Stomach (tissue), 9 donors: Measurements from ENCODE around the gene RSPO1. TPM values are rescaled to one million over a fixed set of nuclear protein-coding genes. Genes with fewer than 3 reads are reported as not detected.

Source experiments
- DNase-seq, 2 donors: peaks; one replicate each; pipeline versions ENCODE4 v3.0.0 to v3.0.0-alpha.2; 2013 to 2019
- H3K27ac ChIP-seq, 5 donors: fragments of 200-600 bp in 4 of 5; sonication (generic) in 4 of 5; one replicate each; pipeline ENCODE4 v1.5.1; 2013 to 2019; ENCODE audit warnings: mild to moderate bottlenecking in 1 of 5, moderate library complexity in 1 of 5
- H3K27me3 ChIP-seq, 3 donors: fragments of 200-600 bp; sonication (generic); one replicate each; pipeline ENCODE4 v1.5.1; 2017 to 2019; ENCODE audit warnings: mixed run types in 1 of 3
- H3K36me3 ChIP-seq, 4 donors: fragments of 200-600 bp; sonication (generic); 1 replicate in 3 of 4; 2 replicates in 1 of 4; pipeline ENCODE4 v1.5.1; 2016 to 2019
- H3K4me1 ChIP-seq, 4 donors: fragments of 200-600 bp; sonication (generic); one replicate each; pipeline ENCODE4 v1.5.1; 2016 to 2019
- H3K4me3 ChIP-seq, 4 donors: fragments of 200-600 bp; sonication (generic) in 3 of 4; one replicate each; pipeline ENCODE4 v1.5.1; 2016 to 2019; ENCODE audit warnings: mild to moderate bottlenecking in 1 of 4
- H3K9me3 ChIP-seq, 4 donors: fragments of 200-600 bp; sonication (generic); one replicate each; pipeline ENCODE4 v1.5.1; 2016 to 2019
- EP300 ChIP-seq: sonication (generic); formaldehyde crosslinking; IDR thresholded peaks from one replicate; pipeline ENCODE4 v1.6.1; 2017; ENCODE audit warnings: antibody characterized with exemption
- POLR2A ChIP-seq, 4 donors: fragments of 450-650 bp; IDR thresholded peaks; one replicate each; pipeline ENCODE4 v1.6.1; 2016; ENCODE audit warnings: antibody characterized with exemption in 4 of 4, control low read depth in 2 of 4, mild to moderate bottlenecking in 1 of 4, moderate library complexity in 1 of 4
- POLR2AphosphoS5 ChIP-seq, 3 donors: sonication (generic); formaldehyde crosslinking; IDR thresholded peaks; one replicate each; pipeline ENCODE4 v1.6.1; 2016; ENCODE audit warnings: antibody characterized with exemption in 3 of 3
- WGBS, 5 donors: extraction: QIAGEN DNeasy Blood & Tissue Kit in 3 of 5; methylation state at CpG; one replicate each; pipeline versions ENCODE4 v1.1.5 to v1.1.7; 2013 to 2018; 5-methylcytosine and 5-hydroxymethylcytosine counted together
- intact Hi-C: fragments of 100-400 bp; cut with DNase I; formaldehyde crosslinking; loops from one replicate; pipeline ENCODE4 v1.15.1; 2023; ENCODE audit warnings: low total_unique reads
- polyA plus RNA-seq, 3 donors: library from polyadenylated mRNA; stranded (reverse); fragments of 200-250 nt; gene quantifications; one replicate each; pipeline ENCODE4 v1.2.3, GENCODE V29; 2013
- total RNA-seq, 5 donors: library from RNA; depleted of rRNA; stranded (reverse); fragments of >200 nt; gene quantifications; one replicate each; pipeline versions ENCODE4 v1.1.0 to v1.2.3, GENCODE V29; 2014 to 2016
- TF ChIP-seq, protein P1 (sequence below), 7 experiments: fragments of 450-650 bp in 4 of 7; fragments of 200-600 bp in 3 of 7; sonication (generic) in 3 of 7; IDR thresholded peaks; one replicate each; pipeline ENCODE4 v1.5.1; 2016 to 2019; ENCODE audit warnings: antibody characterized with exemption in 7 of 7, control low read depth in 2 of 7, mild to moderate bottlenecking in 1 of 7
- donor health status: healthy with polysubstance abuse.
- donor health status: Bipolar disorder and iron deficiency.
- donor health status: healthy.

Gene RSPO1
- total and polyA plus RNA-seq, 8 donors = 0.50 to 5.8 (median 1.4) TPM

DNA sequence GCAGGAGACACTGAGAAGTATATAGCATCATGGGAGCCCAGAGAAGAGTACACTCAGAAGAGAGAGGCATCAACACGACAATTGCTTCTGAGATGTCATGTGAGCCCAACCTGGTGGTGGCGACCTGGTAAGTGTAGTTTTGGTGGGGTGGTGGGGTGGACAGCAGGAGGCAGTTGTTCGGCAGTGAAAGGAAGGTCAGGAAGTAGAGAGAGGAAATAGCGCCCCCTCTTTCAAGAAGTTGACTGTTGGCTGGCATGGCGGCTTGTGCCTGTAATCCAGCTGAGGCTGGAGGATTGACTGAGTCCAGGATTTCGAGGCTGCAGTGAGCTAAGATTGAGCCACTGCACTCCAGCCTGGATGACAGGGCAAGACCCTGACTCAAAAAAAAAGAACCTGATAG lies 12.6 kb downstream of the RSPO1 start:
- no peak overlapping the region for H3K4me3 ChIP-seq
- TF ChIP-seq POLR2A (IDR thresholded peaks at IDR 0.05) (no peak), EP300 (no peak), POLR2AphosphoS5 (IDR thresholded peaks at IDR 0.05) (no peak)
- TF ChIP-seq, protein P1, sequence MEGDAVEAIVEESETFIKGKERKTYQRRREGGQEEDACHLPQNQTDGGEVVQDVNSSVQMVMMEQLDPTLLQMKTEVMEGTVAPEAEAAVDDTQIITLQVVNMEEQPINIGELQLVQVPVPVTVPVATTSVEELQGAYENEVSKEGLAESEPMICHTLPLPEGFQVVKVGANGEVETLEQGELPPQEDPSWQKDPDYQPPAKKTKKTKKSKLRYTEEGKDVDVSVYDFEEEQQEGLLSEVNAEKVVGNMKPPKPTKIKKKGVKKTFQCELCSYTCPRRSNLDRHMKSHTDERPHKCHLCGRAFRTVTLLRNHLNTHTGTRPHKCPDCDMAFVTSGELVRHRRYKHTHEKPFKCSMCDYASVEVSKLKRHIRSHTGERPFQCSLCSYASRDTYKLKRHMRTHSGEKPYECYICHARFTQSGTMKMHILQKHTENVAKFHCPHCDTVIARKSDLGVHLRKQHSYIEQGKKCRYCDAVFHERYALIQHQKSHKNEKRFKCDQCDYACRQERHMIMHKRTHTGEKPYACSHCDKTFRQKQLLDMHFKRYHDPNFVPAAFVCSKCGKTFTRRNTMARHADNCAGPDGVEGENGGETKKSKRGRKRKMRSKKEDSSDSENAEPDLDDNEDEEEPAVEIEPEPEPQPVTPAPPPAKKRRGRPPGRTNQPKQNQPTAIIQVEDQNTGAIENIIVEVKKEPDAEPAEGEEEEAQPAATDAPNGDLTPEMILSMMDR (IDR thresholded peaks at IDR 0.05) = no peak
- no peaks in the 10 kb centered on the region for H3K4me1 ChIP-seq
- 44 to 49% (median 47%) methylated on average over 6 of the region's 6 CpGs for WGBS, 5 donors
- intact Hi-C loops = no loop called here
- DNase-seq = no peak
- H3K27ac ChIP-seq = no peak overlapping the region
- H3K9me3 ChIP-seq = no peaks in the 10 kb centered on the region
- H3K27me3 ChIP-seq = peaks cover 0 to 95% (median 22%) of the 10 kb centered on the region in 3 donors
- no peaks in the 10 kb centered on the region for H3K36me3 ChIP-seq

DNA sequence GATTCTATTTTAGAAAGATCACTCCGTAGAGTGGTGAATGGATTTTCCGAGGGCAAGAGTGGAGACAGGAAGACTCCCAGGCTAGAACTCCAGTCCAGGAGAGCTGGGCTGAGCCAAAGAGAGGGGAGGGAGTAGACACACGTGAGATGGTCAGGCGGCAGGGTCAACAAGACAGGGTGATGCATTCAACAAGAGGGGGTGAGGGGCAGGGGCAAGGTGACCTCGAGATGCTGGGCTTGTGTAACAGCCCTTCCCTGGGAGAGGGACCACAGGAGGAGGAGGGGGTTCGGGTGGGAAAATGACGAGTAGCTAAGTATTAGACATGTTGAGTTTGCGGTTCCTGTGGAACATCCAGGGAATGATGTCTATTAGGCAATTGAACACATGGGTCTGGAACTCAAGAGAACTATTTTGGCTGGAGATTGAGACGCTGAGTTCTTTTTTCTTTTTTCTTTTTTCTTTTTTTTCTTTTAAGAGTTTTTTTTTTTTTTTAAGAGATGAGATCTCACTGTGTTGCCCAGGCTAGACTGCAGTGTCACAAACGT lies 13.3 kb downstream of the RSPO1 start:
- WGBS, 5 donors = 54 to 66% (median 60%) methylated on average over 10 of the region's 10 CpGs
- no peaks in the 10 kb centered on the region for H3K4me1 ChIP-seq
- H3K27me3 ChIP-seq = peaks cover 0 to 95% (median 17%) of the 10 kb centered on the region in 3 donors
- no peak overlapping the region for H3K27ac ChIP-seq
- no peaks in the 10 kb centered on the region for H3K36me3 ChIP-seq
- no peak for DNase-seq
- no peaks in the 10 kb centered on the region for H3K9me3 ChIP-seq
- intact Hi-C loops = no loop called here
- H3K4me3 ChIP-seq = no peak overlapping the region
- TF ChIP-seq POLR2A (IDR thresholded peaks at IDR 0.05) (no peak), EP300 (no peak)

DNA sequence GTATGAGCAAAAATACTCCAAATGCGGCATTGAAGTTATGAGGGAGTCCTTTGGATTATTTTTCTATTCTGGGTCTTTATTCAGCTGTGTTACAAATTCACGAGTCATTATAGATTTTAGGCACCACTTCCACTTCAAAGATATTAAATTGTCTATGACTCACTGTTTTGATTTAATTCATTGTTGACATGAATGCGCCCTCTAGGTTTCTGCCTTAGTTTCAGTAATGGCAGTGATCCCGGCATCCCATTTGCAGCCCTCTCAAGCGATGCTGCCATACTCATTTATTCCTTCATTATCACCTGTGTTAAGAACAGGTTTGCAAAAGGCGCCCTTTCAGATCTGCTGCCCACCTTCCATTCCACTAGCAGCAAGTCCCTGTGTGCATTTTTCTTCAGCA lies 14.0 kb downstream of the RSPO1 start:
- peaks cover 0 to 95% (median 14%) of the 10 kb centered on the region in 3 donors for H3K27me3 ChIP-seq
- WGBS, 5 donors = 71 to 82% (median 79%) methylated on average over 6 of the region's 6 CpGs
- no peaks in the 10 kb centered on the region for H3K9me3 ChIP-seq
- no peaks in the 10 kb centered on the region for H3K4me1 ChIP-seq
- no peak for DNase-seq
- no peak overlapping the region for H3K27ac ChIP-seq
- no peaks in the 10 kb centered on the region for H3K36me3 ChIP-seq
- TF ChIP-seq EP300 (no peak), POLR2A (IDR thresholded peaks at IDR 0.05) (no peak), POLR2AphosphoS5 (IDR thresholded peaks at IDR 0.05) (no peak)
- TF ChIP-seq, protein P1 (IDR thresholded peaks at IDR 0.05) = no peak
- intact Hi-C loops = no loop called here
- no peak overlapping the region for H3K4me3 ChIP-seq

DNA sequence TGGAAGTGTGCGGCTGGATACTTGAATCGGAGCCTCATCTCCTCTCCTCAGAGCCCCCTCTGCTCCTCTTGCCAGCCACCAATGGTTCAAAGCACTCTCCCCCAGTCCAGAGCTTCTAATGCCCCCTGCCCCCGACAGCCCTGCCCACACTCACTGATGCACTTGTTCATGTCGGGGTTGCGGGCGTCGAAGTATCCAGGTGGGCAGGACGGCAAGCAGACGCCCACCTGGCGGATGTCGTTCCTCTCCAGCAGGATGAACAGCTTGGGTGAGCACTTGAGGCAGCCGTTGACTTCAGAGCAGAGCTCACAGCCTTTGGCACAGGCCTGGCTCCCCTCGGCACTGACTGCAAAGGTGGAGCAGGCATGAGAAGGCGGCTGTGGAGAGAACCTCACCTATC lies 18.4 kb downstream of the RSPO1 start:
- Histone ChIP-seq H3K4me1 (no peaks in the 10 kb centered on the region), H3K27me3 (peaks cover 0 to 91% (median 11%) of the 10 kb centered on the region in 3 donors), H3K27ac (no peak overlapping the region), H3K4me3 (no peak overlapping the region), H3K36me3 (peaks cover 0 to 4% (median 0%) of the 10 kb centered on the region in 4 donors), H3K9me3 (no peaks in the 10 kb centered on the region)
- no peak for DNase-seq
- TF ChIP-seq POLR2AphosphoS5 (IDR thresholded peaks at IDR 0.05) (no peak), POLR2A (IDR thresholded peaks at IDR 0.05) (no peak), EP300 (no peak)
- TF ChIP-seq, protein P1 (IDR thresholded peaks at IDR 0.05) = no peak
- WGBS, 5 donors = 75 to 90% (median 80%) methylated on average over 9 to 14 of the region's 14 CpGs
- intact Hi-C loops = no loop called here

DNA sequence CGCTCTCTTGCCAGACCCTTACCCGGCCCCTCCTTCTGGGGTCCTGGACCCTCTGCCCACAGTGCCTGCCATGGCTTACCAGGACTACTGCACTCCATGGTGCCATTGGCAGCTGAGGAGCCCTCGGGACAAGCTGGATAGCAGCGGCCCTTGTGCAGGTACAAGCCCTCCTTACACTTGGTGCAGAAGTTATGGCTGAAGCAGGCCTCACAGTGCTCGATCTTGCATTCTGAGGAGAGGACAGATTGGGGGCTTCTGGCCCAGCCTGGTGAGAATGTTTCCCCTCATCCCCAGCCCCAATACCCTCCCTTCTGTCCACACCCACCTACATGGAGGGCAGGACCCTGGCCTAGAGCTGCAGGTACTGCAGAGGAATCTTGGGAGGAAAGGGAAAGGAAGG lies 20.6 kb downstream of the RSPO1 start:
- no peak overlapping the region for H3K27ac ChIP-seq
- intact Hi-C loops = no loop called here
- peaks cover 0 to 4% (median 0%) of the 10 kb centered on the region in 4 donors for H3K36me3 ChIP-seq
- peaks cover 0 to 72% (median 6%) of the 10 kb centered on the region in 3 donors for H3K27me3 ChIP-seq
- no peaks in the 10 kb centered on the region for H3K9me3 ChIP-seq
- H3K4me1 ChIP-seq = peaks cover 0 to 5% (median 0%) of the 10 kb centered on the region in 4 donors
- no peak for DNase-seq
- TF ChIP-seq EP300 (no peak), POLR2AphosphoS5 (IDR thresholded peaks at IDR 0.05) (no peak), POLR2A (IDR thresholded peaks at IDR 0.05) (no peak)
- TF ChIP-seq, protein P1 (IDR thresholded peaks at IDR 0.05) = no peak
- 69 to 83% (median 76%) methylated on average over 2 to 5 of the region's 5 CpGs for WGBS, 5 donors
- H3K4me3 ChIP-seq = no peak overlapping the region
